HepG2 (cell line): ENCODE results near the gene AFDN. TPM values are rescaled to one million over a fixed set of nuclear protein-coding genes. Genes with fewer than 3 reads are reported as not detected.

Experiments
- FLYWCH1 ChIP-seq: sonication (generic); formaldehyde crosslinking; IDR thresholded peaks from 2 replicates; pipeline ENCODE4 v1.8.1; 2023; ENCODE audit warnings: mild to moderate bottlenecking, missing genetic modification reagents
- HDAC6 ChIP-seq: fragments of 200-600 bp; sonication (generic); IDR thresholded peaks from 2 replicates; pipeline ENCODE4 v1.7.0; 2017; ENCODE audit warnings: mild to moderate bottlenecking, antibody characterized with exemption, low read length, low read depth
- HNF4A ChIP-seq: sonication (generic); formaldehyde crosslinking; IDR thresholded peaks from 2 replicates; pipeline ENCODE4 v1.4.0; 2020; ENCODE audit warnings: missing genetic modification reagents
- HNRNPK ChIP-seq: fragments of 200-400 bp; formaldehyde crosslinking; IDR thresholded peaks from 2 replicates; pipeline ENCODE4 v1.6.1; 2018; ENCODE audit warnings: low read length, low read depth, moderate library complexity, mild to moderate bottlenecking; ENCODE audit not compliant: poor library complexity, severe bottlenecking
- HOXA7 ChIP-seq: sonication (generic); formaldehyde crosslinking; IDR thresholded peaks from 2 replicates; pipeline ENCODE4 v1.8.1; 2022; ENCODE audit warnings: mild to moderate bottlenecking, missing genetic modification reagents, moderate library complexity
- MTF1 ChIP-seq: sonication (generic); formaldehyde crosslinking; IDR thresholded peaks from 2 replicates; pipeline ENCODE4 v1.5.0; 2020; ENCODE audit warnings: missing genetic modification reagents
- MTF2 ChIP-seq: sonication (generic); formaldehyde crosslinking; IDR thresholded peaks from 2 replicates; pipeline ENCODE4 v1.5.0; 2020; ENCODE audit warnings: missing genetic modification reagents, borderline replicate concordance
- PLRG1 ChIP-seq: fragments of 450-650 bp; conservative IDR thresholded peaks from 2 replicates; pipeline ENCODE4 v1.6.1; 2016
- RARG ChIP-seq: sonication (generic); formaldehyde crosslinking; IDR thresholded peaks from 2 replicates; pipeline ENCODE4 v1.4.0; 2020; ENCODE audit warnings: low read depth, mild to moderate bottlenecking, missing genetic modification reagents
- SALL1 ChIP-seq: sonication (generic); formaldehyde crosslinking; IDR thresholded peaks from 2 replicates; pipeline ENCODE4 v1.8.0; 2022; ENCODE audit warnings: mild to moderate bottlenecking, missing genetic modification reagents
- SAP130 ChIP-seq: IDR thresholded peaks from 2 replicates; pipeline ENCODE4 v1.6.1; 2016; ENCODE audit warnings: low read depth
- SCMH1 ChIP-seq: sonication (generic); formaldehyde crosslinking; IDR thresholded peaks from 2 replicates; pipeline ENCODE4 v1.9.0; 2021; ENCODE audit warnings: missing genetic modification reagents, mild to moderate bottlenecking, borderline replicate concordance
- SRSF1 ChIP-seq: fragments of 200-400 bp; formaldehyde crosslinking; optimal IDR thresholded peaks from 2 replicates; pipeline ENCODE3; 2017; ENCODE audit warnings: mild to moderate bottlenecking, low read depth, low read length, moderate library complexity
- TFE3 ChIP-seq: IDR thresholded peaks from 2 replicates; pipeline ENCODE4 v1.6.1; 2016
- ZC3H13 ChIP-seq: sonication (generic); formaldehyde crosslinking; IDR thresholded peaks from 2 replicates; pipeline ENCODE4 v1.8.1; 2023; ENCODE audit warnings: mild to moderate bottlenecking, missing genetic modification reagents, moderate library complexity
- ZFP82 ChIP-seq: sonication (generic); formaldehyde crosslinking; IDR thresholded peaks from 2 replicates; pipeline ENCODE4 v1.5.1; 2020; ENCODE audit warnings: mild to moderate bottlenecking, missing genetic modification reagents, borderline replicate concordance
- ZFX ChIP-seq: sonication (generic); formaldehyde crosslinking; IDR thresholded peaks from 2 replicates; pipeline ENCODE4 v1.4.0; 2020; ENCODE audit warnings: mild to moderate bottlenecking, low read depth, missing genetic modification reagents, moderate library complexity
- ZFY ChIP-seq: sonication (generic); formaldehyde crosslinking; IDR thresholded peaks from 2 replicates; pipeline ENCODE4 v1.4.0; 2020; ENCODE audit warnings: missing genetic modification reagents
- ZNF564 ChIP-seq: sonication (generic); formaldehyde crosslinking; IDR thresholded peaks from 2 replicates; pipeline ENCODE4 v1.8.1; 2023; ENCODE audit warnings: mild to moderate bottlenecking, missing genetic modification reagents
- ZNF567 ChIP-seq: sonication (generic); formaldehyde crosslinking; IDR thresholded peaks from 2 replicates; pipeline ENCODE4 v1.8.1; 2023; ENCODE audit warnings: mild to moderate bottlenecking, missing genetic modification reagents, borderline replicate concordance
- ZNF569 ChIP-seq: sonication (generic); formaldehyde crosslinking; IDR thresholded peaks from 2 replicates; pipeline ENCODE4 v1.5.0; 2020; ENCODE audit warnings: mild to moderate bottlenecking, missing genetic modification reagents, moderate library complexity, borderline replicate concordance
- ZNF670 ChIP-seq: sonication (generic); formaldehyde crosslinking; IDR thresholded peaks from 2 replicates; pipeline ENCODE4 v1.8.0; 2022; ENCODE audit warnings: mild to moderate bottlenecking, missing genetic modification reagents, borderline replicate concordance
- ZNF776 ChIP-seq: sonication (generic); formaldehyde crosslinking; IDR thresholded peaks from 2 replicates; pipeline ENCODE4 v1.4.0; 2020; ENCODE audit warnings: mild to moderate bottlenecking, missing genetic modification reagents
- polyA plus RNA-seq, 8 experiments: library from polyadenylated mRNA; depleted of rRNA in 3 of 8; stranded (reverse) in 7 of 8; unstranded in 1 of 8; fragments of >200 nt; fragmentation: Illumina TruSeq in 4 of 8; extraction: Trizol in 4 of 8; gene quantifications; 2 replicates each; pipeline versions ENCODE4 v1.2.1 to v1.2.3, GENCODE V29; 2011 to 2016; ENCODE audit warnings: low read depth in 4 of 8, missing spikeins in 1 of 8, mixed read lengths in 1 of 8; ENCODE audit not compliant: insufficient read depth in 1 of 8
- total RNA-seq, 5 experiments: library from RNA; depleted of rRNA; stranded (reverse); fragments of >200 nt; fragmentation: Illumina TruSeq; extraction: Trizol; gene quantifications; 2 replicates each; pipeline ENCODE4 v1.2.3, GENCODE V29; 2016; ENCODE audit warnings: low read depth in 1 of 5
- TF ChIP-seq, protein P1 (sequence below): IDR thresholded peaks from 2 replicates; pipeline ENCODE4 v1.6.1; 2018; ENCODE audit warnings: missing genetic modification reagents, mild to moderate bottlenecking, missing compliant biosample characterization
- TF ChIP-seq, protein P2 (sequence below): IDR thresholded peaks from 2 replicates; pipeline ENCODE4 v1.6.1; 2016; ENCODE audit warnings: missing genetic modification reagents, missing compliant biosample characterization
- TF ChIP-seq, protein P3 (sequence below): IDR thresholded peaks from 2 replicates; pipeline ENCODE4 v1.6.1; 2016; ENCODE audit warnings: low read depth
- TF ChIP-seq, protein P4 (sequence below): sonication (generic); formaldehyde crosslinking; IDR thresholded peaks from 2 replicates; pipeline ENCODE4 v1.5.1; 2020; ENCODE audit warnings: missing genetic modification reagents, mild to moderate bottlenecking, borderline replicate concordance

The AFDN gene
- total and polyA plus RNA-seq, 2 of the 13 experiments (the other 11 are each of a cell fraction or from before 2014, with no cell fraction given): 136 to 151 TPM

- no peak for TF ChIP-seq ZFY (CRISPR knock-in tag)
- TF ChIP-seq MTF1: peak; percentile 42; the same call in 1 of the 2 replicates
- TF ChIP-seq MTF2 (CRISPR knock-in tag): 0 out of 2 replicates have a peak, but pooled peaks have one; percentile 17
- TF ChIP-seq, protein P1, sequence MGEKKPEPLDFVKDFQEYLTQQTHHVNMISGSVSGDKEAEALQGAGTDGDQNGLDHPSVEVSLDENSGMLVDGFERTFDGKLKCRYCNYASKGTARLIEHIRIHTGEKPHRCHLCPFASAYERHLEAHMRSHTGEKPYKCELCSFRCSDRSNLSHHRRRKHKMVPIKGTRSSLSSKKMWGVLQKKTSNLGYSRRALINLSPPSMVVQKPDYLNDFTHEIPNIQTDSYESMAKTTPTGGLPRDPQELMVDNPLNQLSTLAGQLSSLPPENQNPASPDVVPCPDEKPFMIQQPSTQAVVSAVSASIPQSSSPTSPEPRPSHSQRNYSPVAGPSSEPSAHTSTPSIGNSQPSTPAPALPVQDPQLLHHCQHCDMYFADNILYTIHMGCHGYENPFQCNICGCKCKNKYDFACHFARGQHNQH: peak; percentile 36; the same call in 1 of the 2 replicates
- TF ChIP-seq RARG: no peak
- TF ChIP-seq ZFX (CRISPR knock-in tag): peak; percentile 31; the same call in 1 of the 2 replicates
- no peak for TF ChIP-seq ZNF567
- no peak for TF ChIP-seq HOXA7 (CRISPR knock-in tag)
- no peak for TF ChIP-seq ZNF670
- no peak for TF ChIP-seq HNRNPK
- TF ChIP-seq, protein P2, sequence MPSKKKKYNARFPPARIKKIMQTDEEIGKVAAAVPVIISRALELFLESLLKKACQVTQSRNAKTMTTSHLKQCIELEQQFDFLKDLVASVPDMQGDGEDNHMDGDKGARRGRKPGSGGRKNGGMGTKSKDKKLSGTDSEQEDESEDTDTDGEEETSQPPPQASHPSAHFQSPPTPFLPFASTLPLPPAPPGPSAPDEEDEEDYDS (CRISPR knock-in tag): no peak
- TF ChIP-seq ZNF776 (CRISPR knock-in tag): 0 out of 2 replicates have a peak, but pooled peaks have one; percentile 76
- TF ChIP-seq, protein P3, sequence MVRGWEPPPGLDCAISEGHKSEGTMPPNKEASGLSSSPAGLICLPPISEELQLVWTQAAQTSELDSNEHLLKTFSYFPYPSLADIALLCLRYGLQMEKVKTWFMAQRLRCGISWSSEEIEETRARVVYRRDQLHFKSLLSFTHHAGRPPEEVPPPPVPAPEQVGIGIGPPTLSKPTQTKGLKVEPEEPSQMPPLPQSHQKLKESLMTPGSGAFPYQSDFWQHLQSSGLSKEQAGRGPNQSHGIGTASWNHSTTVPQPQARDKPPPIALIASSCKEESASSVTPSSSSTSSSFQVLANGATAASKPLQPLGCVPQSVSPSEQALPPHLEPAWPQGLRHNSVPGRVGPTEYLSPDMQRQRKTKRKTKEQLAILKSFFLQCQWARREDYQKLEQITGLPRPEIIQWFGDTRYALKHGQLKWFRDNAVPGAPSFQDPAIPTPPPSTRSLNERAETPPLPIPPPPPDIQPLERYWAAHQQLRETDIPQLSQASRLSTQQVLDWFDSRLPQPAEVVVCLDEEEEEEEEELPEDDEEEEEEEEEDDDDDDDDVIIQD (CRISPR knock-in tag): peak; percentile 86
- TF ChIP-seq, protein P4, sequence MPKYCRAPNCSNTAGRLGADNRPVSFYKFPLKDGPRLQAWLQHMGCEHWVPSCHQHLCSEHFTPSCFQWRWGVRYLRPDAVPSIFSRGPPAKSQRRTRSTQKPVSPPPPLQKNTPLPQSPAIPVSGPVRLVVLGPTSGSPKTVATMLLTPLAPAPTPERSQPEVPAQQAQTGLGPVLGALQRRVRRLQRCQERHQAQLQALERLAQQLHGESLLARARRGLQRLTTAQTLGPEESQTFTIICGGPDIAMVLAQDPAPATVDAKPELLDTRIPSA: no peak
- no peak for TF ChIP-seq ZNF569
- TF ChIP-seq HNF4A: peak; percentile 98
- TF ChIP-seq SALL1 (CRISPR knock-in tag): peak; percentile 100
- TF ChIP-seq ZNF564 (CRISPR knock-in tag): no peak; the same call in 1 of the 2 replicates
- no peak for TF ChIP-seq SRSF1
- no peak for TF ChIP-seq TFE3 (CRISPR knock-in tag)
- no peak for TF ChIP-seq HDAC6
- no peak for TF ChIP-seq ZFP82 (CRISPR knock-in tag)
- no peak for TF ChIP-seq FLYWCH1 (CRISPR knock-in tag)
- TF ChIP-seq SCMH1 (CRISPR knock-in tag): no peak
- no peak for TF ChIP-seq PLRG1
- TF ChIP-seq ZC3H13: no peak
- TF ChIP-seq SAP130 (CRISPR knock-in tag): peak; percentile 85
Measured at GRCh38 chr6:167806061-167806700, 20.5 kb upstream of the AFDN start (continued).
